Tibial artery (tissue), 4 donors: ENCODE results near the gene ABCG2.

Experiments used
- DNase-seq, 2 donors: peaks; one replicate each; pipeline ENCODE4 v3.0.0-alpha.2; 2019
- H3K27ac ChIP-seq, 2 donors: fragments of 200-600 bp; sonication (generic) in 1 of 2; 1 replicate in 1 of 2; 2 replicates in 1 of 2; pipeline ENCODE4 v1.5.1; 2018 to 2019; ENCODE audit warnings: mild to moderate bottlenecking in 1 of 2
- H3K27me3 ChIP-seq, 2 donors: fragments of 200-600 bp; sonication (generic) in 1 of 2; one replicate each; pipeline versions ENCODE4 v1.5.1 to v1.6.0; 2016 to 2019
- H3K36me3 ChIP-seq, 3 donors: fragments of 200-600 bp; sonication (generic) in 2 of 3; one replicate each; pipeline ENCODE4 v1.5.1; 2016 to 2019; ENCODE audit warnings: mild to moderate bottlenecking in 2 of 3
- H3K4me1 ChIP-seq, 4 donors: fragments of 200-600 bp; sonication (generic) in 2 of 4; 1 replicate in 3 of 4; 2 replicates in 1 of 4; pipeline ENCODE4 v1.5.1; 2016 to 2019
- H3K4me3 ChIP-seq, 2 donors: fragments of 200-600 bp; sonication (generic) in 1 of 2; 1 replicate in 1 of 2; 2 replicates in 1 of 2; pipeline ENCODE4 v1.5.1; 2018 to 2019; ENCODE audit warnings: mild to moderate bottlenecking in 2 of 2
- H3K9me3 ChIP-seq, 3 donors: fragments of 200-600 bp; sonication (generic) in 1 of 3; one replicate each; pipeline ENCODE4 v1.5.1; 2016 to 2019
- intact Hi-C: fragments of 100-400 bp; cut with DNase I; formaldehyde crosslinking; loops from one replicate; pipeline ENCODE4 v1.15.0; 2023; ENCODE audit warnings: low total_unique reads
- TF ChIP-seq, protein P1 (sequence below), 2 experiments: fragments of 200-600 bp in 1 of 2; fragments of 450-650 bp in 1 of 2; IDR thresholded peaks; one replicate each; pipeline ENCODE4 v1.5.1; 2017 to 2019; ENCODE audit warnings: antibody characterized with exemption in 2 of 2, mild to moderate bottlenecking in 1 of 2, moderate library complexity in 1 of 2

ABCG2 gene

DNA sequence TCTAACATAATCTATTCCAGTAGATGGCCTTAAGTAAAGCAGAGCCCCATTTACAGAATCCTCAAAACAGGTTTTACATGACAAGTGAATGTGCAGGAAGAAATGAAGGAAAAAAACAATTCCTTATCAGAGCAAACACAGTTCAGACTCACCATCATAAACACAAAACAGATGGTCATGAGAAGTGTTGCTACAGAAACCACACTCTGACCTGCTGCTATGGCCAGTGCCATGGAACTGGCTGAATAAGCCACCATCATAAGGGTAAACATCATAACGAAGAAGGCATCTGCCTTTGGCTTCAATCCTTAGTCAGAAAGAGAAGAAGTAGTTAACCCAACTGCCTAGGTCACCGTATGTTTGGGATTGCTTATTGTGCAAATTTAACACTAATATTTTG, 61.1 kb downstream of the ABCG2 start:
- no peaks in the 10 kb centered on the region for H3K27me3 ChIP-seq
- H3K9me3 ChIP-seq, result no peaks in the 10 kb centered on the region
- no peak for DNase-seq
- no peak overlapping the region for H3K27ac ChIP-seq
- peaks cover 0 to 9% (median 0%) of the 10 kb centered on the region in 4 donors for H3K4me1 ChIP-seq
- intact Hi-C loops, result no loop called here
- no peak overlapping the region for H3K4me3 ChIP-seq
- H3K36me3 ChIP-seq, result no peaks in the 10 kb centered on the region
- TF ChIP-seq, protein P1, sequence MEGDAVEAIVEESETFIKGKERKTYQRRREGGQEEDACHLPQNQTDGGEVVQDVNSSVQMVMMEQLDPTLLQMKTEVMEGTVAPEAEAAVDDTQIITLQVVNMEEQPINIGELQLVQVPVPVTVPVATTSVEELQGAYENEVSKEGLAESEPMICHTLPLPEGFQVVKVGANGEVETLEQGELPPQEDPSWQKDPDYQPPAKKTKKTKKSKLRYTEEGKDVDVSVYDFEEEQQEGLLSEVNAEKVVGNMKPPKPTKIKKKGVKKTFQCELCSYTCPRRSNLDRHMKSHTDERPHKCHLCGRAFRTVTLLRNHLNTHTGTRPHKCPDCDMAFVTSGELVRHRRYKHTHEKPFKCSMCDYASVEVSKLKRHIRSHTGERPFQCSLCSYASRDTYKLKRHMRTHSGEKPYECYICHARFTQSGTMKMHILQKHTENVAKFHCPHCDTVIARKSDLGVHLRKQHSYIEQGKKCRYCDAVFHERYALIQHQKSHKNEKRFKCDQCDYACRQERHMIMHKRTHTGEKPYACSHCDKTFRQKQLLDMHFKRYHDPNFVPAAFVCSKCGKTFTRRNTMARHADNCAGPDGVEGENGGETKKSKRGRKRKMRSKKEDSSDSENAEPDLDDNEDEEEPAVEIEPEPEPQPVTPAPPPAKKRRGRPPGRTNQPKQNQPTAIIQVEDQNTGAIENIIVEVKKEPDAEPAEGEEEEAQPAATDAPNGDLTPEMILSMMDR (IDR thresholded peaks at IDR 0.05), result no peak

DNA sequence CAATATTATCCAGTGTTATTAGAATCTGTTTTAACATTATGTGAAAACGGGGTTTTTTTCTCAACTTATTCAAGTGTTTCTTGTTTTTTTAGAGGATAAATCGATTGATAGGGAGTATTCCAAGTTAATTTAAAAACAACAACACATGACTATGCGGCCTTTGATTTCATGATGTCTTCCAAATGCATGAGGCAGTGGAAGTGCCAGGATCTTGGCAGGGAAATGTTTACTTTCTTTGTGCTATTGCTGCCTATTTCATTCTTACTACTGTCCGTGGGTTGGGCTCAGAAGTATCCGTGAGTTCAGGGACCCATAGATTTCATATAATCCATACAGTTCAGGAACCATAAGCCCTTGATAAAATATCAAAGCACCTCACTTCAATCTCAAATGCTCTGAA, 64.6 kb downstream of the ABCG2 start:
- Histone ChIP-seq H3K9me3 (no peaks in the 10 kb centered on the region), H3K27ac (no peak overlapping the region), H3K4me3 (no peak overlapping the region), H3K4me1 (peaks cover 0 to 28% (median 3%) of the 10 kb centered on the region in 4 donors), H3K36me3 (no peaks in the 10 kb centered on the region), H3K27me3 (no peaks in the 10 kb centered on the region)
- intact Hi-C loops, result no loop called here
- DNase-seq, result no peak
- TF ChIP-seq, protein P1 (IDR thresholded peaks at IDR 0.05), result no peak

DNA sequence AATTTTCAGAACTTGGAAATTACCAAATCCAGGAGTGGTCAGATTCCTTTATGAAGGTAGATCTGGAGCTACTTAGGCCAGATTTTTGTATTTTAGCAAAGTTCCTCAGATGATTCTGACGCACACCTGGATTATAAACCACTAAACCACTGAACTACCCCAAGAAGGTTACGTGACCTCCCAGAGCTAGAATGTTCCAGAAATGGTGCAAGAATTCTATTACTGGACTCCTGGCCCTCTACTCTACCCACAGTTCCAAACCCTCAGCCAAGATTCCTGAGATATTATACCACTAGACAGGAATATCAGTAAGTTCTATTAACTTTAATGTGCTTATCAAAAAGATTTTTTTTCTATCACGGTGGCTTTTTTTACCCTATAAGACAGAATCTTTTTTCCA, 67.1 kb downstream of the ABCG2 start:
- no peak overlapping the region for H3K27ac ChIP-seq
- TF ChIP-seq, protein P1 (IDR thresholded peaks at IDR 0.05), result no peak
- intact Hi-C loops, result no loop called here
- no peaks in the 10 kb centered on the region for H3K9me3 ChIP-seq
- DNase-seq, result no peak
- H3K27me3 ChIP-seq, result no peaks in the 10 kb centered on the region
- H3K4me3 ChIP-seq, result no peak overlapping the region
- peaks cover 0 to 28% (median 3%) of the 10 kb centered on the region in 4 donors for H3K4me1 ChIP-seq
- no peaks in the 10 kb centered on the region for H3K36me3 ChIP-seq

DNA sequence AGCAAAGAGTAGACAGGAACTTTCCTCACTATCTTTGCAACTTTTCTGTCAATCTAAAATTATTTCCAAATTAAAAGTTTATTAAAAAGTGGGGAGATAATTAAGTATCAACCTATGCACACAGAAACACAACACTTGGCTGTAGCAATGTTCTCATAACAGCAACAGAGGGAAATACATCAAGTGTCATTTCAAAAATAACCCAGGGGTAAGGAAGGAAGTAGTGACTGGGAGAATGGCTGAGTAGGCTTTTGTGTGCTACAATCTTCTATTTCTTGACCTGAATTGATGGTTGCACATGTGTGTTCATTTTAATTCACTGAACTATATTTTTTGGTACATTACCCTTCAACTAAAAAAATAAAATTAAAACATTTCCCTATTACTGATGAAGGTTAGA, 67.5 kb downstream of the ABCG2 start:
- no peak for DNase-seq
- Histone ChIP-seq H3K27me3 (no peaks in the 10 kb centered on the region), H3K4me3 (no peak overlapping the region), H3K9me3 (no peaks in the 10 kb centered on the region), H3K4me1 (peaks cover 0 to 28% (median 3%) of the 10 kb centered on the region in 4 donors), H3K36me3 (no peaks in the 10 kb centered on the region), H3K27ac (no peak overlapping the region)
- TF ChIP-seq, protein P1 (IDR thresholded peaks at IDR 0.05), result no peak
- intact Hi-C loops, result no loop called here

DNA sequence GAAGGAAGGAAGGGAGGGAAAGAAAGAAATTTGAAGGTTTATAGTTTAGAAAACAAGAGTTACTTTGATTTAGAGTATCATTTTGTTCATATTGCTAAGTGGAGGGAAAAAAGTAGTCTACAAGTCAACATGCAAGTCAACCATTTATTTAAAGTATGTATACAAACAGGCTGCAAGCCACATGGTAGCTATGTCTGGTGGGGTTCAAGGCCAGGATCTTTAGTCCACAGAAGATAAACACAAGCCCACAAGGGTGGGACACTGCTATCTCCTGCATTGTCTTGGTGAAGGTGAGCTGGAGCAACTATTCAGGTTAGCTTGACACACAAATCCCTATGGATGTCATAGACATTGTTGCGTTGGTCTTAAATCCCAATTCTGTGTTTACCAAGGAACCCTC, 71.4 kb downstream of the ABCG2 start:
- Histone ChIP-seq H3K4me1 (peaks cover 0 to 16% (median 3%) of the 10 kb centered on the region in 4 donors), H3K4me3 (no peak overlapping the region), H3K9me3 (no peaks in the 10 kb centered on the region), H3K27me3 (no peaks in the 10 kb centered on the region), H3K36me3 (peaks cover 0 to 7% (median 0%) of the 10 kb centered on the region in 3 donors), H3K27ac (no peak overlapping the region)
- TF ChIP-seq, protein P1 (IDR thresholded peaks at IDR 0.05), result no peak
- intact Hi-C loops, result no loop called here
- DNase-seq, result no peak

DNA sequence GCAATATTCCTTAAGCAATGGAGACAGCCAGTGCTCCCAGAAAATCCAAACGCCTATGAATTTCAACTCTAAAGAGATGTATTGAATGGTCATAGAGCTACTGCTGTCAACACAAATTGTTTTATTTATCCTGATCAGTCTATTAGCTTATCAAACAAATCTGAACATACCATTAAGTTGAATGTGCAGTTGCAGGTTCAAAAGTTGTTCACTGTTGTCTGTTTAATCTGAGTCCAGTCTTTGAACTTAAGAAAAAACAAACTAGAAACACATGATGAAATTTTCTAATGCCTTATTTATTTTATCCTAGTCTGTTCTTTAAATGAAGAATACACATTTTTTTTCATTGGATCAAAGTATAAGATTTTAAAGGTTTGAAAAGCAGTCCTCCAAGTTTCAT, 77.8 kb downstream of the ABCG2 start:
- no peak overlapping the region for H3K27ac ChIP-seq
- H3K36me3 ChIP-seq, result peaks cover 15 to 34% (median 30%) of the 10 kb centered on the region in 3 donors
- no peaks in the 10 kb centered on the region for H3K27me3 ChIP-seq
- H3K4me1 ChIP-seq, result no peaks in the 10 kb centered on the region
- H3K4me3 ChIP-seq, result no peak overlapping the region
- TF ChIP-seq, protein P1 (IDR thresholded peaks at IDR 0.05), result no peak
- no peaks in the 10 kb centered on the region for H3K9me3 ChIP-seq
- intact Hi-C loops, result no loop called here
- DNase-seq, result no peak
